Common myeloid progenitor, CD34-positive (primary cell): ENCODE results near the gene SLC25A43. TPM values are rescaled to one million over a fixed set of nuclear protein-coding genes. Genes with fewer than 3 reads are reported as not detected.
"Not testable (repeated sequence)": the region's sequence is repeated elsewhere in the genome, so short reads cannot be mapped to it uniquely, and the experiment has no call there.

Experiments used
- CTCF ChIA-PET: fragments of 350-600 bp; sonication (Branson Sonifier 250); formaldehyde crosslinking; loops from one replicate; lab custom pipeline; 2021; ENCODE audit warnings: antibody characterized with exemption; lab: Charles Lee
- POLR2A ChIA-PET: fragments of 350-600 bp; sonication (Branson Sonifier 250); formaldehyde crosslinking; loops from one replicate; lab custom pipeline; 2021; ENCODE audit warnings: antibody characterized with exemption; lab: Charles Lee
- DNase-seq, 3 donors: peaks; one replicate each; pipeline versions ENCODE4 v3.0.0 to v3.0.0-alpha.2; 2013
- H3K27ac ChIP-seq, 2 experiments: 1 replicate in 1 of 2; 2 replicates in 1 of 2; pipeline ENCODE4 v1.7.0; 2013; ENCODE audit warnings: inconsistent platforms in 2 of 2, low read length in 2 of 2, mild to moderate bottlenecking in 2 of 2, low read depth in 1 of 2, moderate library complexity in 1 of 2; ENCODE audit not compliant: severe bottlenecking in 2 of 2, insufficient read depth in 1 of 2, poor library complexity in 1 of 2
- H3K27me3 ChIP-seq, 5 experiments: replicated peaks in 2 of 5; 1 replicate in 3 of 5; 2 replicates in 2 of 5; pipeline versions ENCODE4 v1.6.1 to v1.7.0; 2013; ENCODE audit warnings: low read length in 4 of 5, mild to moderate bottlenecking in 2 of 5, moderate library complexity in 2 of 5, inconsistent platforms in 1 of 5; ENCODE audit not compliant: insufficient read depth in 5 of 5, control insufficient read depth in 4 of 5
- H3K36me3 ChIP-seq, 4 experiments: 1 replicate in 2 of 4; 2 replicates in 2 of 4; pipeline versions ENCODE4 v1.6.1 to v1.7.0; 2013; ENCODE audit warnings: low read length in 3 of 4, control low read depth in 1 of 4, mild to moderate bottlenecking in 1 of 4; ENCODE audit not compliant: control insufficient read depth in 4 of 4, insufficient read depth in 4 of 4
- H3K4me1 ChIP-seq, 4 experiments: 1 replicate in 3 of 4; 2 replicates in 1 of 4; pipeline versions ENCODE4 v1.6.1 to v1.7.1; 2013; ENCODE audit warnings: low read length in 3 of 4, mild to moderate bottlenecking in 3 of 4, control low read depth in 1 of 4, inconsistent platforms in 1 of 4, moderate library complexity in 1 of 4; ENCODE audit not compliant: control insufficient read depth in 4 of 4, insufficient read depth in 4 of 4; ENCODE audit errors: control extremely low read depth in 1 of 4
- H3K4me3 ChIP-seq, 7 experiments: 1 replicate in 4 of 7; 2 replicates in 3 of 7; pipeline versions ENCODE4 v1.5.1 to v1.7.0; 2013; ENCODE audit warnings: mild to moderate bottlenecking in 7 of 7, low read length in 6 of 7, moderate library complexity in 6 of 7, inconsistent platforms in 2 of 7, low read depth in 2 of 7, control low read depth in 1 of 7; ENCODE audit not compliant: insufficient read depth in 4 of 7, control insufficient read depth in 1 of 7; ENCODE audit errors: extremely low read depth in 1 of 7
- H3K9me3 ChIP-seq, 5 experiments: 1 replicate in 4 of 5; 2 replicates in 1 of 5; pipeline versions ENCODE4 v1.6.1 to v1.7.1; 2013; ENCODE audit warnings: low read length in 4 of 5, mild to moderate bottlenecking in 2 of 5, inconsistent platforms in 1 of 5, low read depth in 1 of 5, moderate library complexity in 1 of 5; ENCODE audit not compliant: control insufficient read depth in 4 of 5, insufficient read depth in 2 of 5; ENCODE audit errors: control extremely low read depth in 1 of 5
- WGBS: methylation state at CpG from one replicate; pipeline ENCODE4 v1.1.5; 2013; ENCODE audit not compliant: insufficient coverage; 5-methylcytosine and 5-hydroxymethylcytosine counted together
- polyA plus RNA-seq: library from polyadenylated mRNA; unstranded; fragments of 120-200 nt; gene quantifications from one replicate; pipeline ENCODE4 v1.2.1, GENCODE V29; 2013

The SLC25A43 gene
- 10.0 TPM for polyA plus RNA-seq

DNA sequence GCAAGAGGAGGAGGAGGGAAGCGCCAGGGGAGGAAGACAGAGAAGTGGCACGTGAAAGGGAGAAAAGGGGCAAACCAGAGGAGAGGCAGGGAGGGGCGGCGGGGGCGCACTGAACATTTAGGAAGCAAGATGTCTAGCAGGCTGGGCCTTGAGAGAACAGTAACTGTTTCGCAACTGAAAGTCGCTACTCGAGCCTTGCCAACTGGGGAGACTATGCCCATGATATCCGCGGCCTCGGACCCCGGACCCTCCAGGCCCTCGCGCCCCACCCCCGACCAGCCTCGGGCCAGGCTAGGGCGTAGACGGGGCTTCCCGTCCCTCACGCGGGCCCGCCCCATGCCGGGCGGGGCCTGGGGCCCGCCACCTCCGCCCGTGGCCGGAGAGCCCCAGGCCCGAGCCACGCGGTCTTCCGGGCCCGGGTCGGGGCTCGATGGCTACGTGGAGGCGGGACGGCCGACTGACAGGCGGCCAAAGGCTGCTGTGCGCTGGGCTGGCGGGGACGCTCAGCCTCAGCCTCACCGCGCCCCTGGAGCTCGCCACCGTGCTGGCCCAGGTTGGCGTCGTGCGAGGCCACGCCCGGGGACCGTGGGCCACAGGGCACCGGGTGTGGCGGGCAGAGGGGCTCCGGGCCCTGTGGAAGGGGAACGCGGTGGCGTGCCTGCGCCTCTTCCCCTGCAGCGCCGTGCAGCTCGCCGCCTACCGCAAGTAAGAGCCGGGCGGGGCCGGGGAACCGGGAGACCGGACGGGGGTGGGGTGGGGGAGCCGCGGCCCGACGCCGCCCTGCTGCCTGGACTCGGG is at the start of gene SLC25A43:
SLC25A43 (plus strand) TSS at position 363 of the 798 bp plus-strand sequence; CDS start at position 431, 68 bp downstream.
- Histone ChIP-seq H3K27me3 (peaks cover 0 to 6% (median 0%) of the 10 kb centered on the region in 5 experiments), H3K27ac (peak within 1 kb of the TSS in 1 of 2 experiments; percentile 34), H3K4me1 (peaks cover 0 to 20% (median 10%) of the 10 kb centered on the region in 4 experiments), H3K36me3 (no peaks in the 10 kb centered on the region), H3K4me3 (peak within 1 kb of the TSS; percentile 46 to 77 (median 62)), H3K9me3 (no peaks in the 10 kb centered on the region)
- CTCF ChIA-PET = no interaction called here
- WGBS = 34% methylated on average over 65 of the region's 77 CpGs
- POLR2A ChIA-PET = interaction anchor here (0.7 kb wide), 1 partner anchor 74 kb away, joined by 3 read pairs; no protein-coding TSS in a partner anchor
- peak in 2 of 3 donors; percentile 53 to 65 for DNase-seq

- H3K4me3 ChIP-seq = no peak overlapping the region
- no peaks in the 10 kb centered on the region for H3K9me3 ChIP-seq
- DNase-seq = no peak
- WGBS = 83% methylated on average over 4 of the region's 4 CpGs
- no peaks in the 10 kb centered on the region for H3K27me3 ChIP-seq
- H3K36me3 ChIP-seq = no peaks in the 10 kb centered on the region
- ChIA-PET POLR2A (no interaction called here), CTCF (no interaction called here)
- H3K27ac ChIP-seq = no peak overlapping the region
- no peaks in the 10 kb centered on the region for H3K4me1 ChIP-seq
Measured at GRCh38 chrX:119359618-119360382, 39.3 kb upstream of the SLC25A43 start.

DNA sequence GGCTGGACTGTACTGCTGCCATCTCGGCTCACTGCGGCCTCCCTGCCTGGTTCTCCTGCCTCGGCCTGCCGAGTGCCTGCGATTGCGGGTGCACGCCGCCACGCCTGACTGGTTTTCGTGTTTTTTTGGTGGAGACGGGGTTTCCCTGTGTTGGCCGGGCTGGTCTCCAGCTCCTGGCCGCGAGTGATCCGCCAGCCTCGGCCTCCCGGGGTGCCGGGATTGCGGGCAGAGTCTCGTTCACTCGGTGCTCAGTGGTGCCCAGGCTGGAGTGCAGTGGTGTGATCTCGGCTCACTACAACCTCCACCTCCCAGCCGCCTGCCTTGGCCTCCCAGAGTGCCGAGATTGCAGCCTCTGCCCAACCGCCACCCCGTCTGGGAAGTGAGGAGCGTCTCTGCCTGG is 37.7 kb upstream of the SLC25A43 start:
- WGBS = no CpG with 5 or more reads among the region's 27 CpGs
- H3K27me3 ChIP-seq, H3K27ac ChIP-seq, H3K36me3 ChIP-seq, H3K4me1 ChIP-seq, CTCF ChIA-PET, POLR2A ChIA-PET, DNase-seq, H3K9me3 ChIP-seq, H3K4me3 ChIP-seq: not testable (repeated sequence)

- DNase-seq, POLR2A ChIA-PET, H3K4me1 ChIP-seq, CTCF ChIA-PET, H3K27me3 ChIP-seq, H3K9me3 ChIP-seq, H3K36me3 ChIP-seq, H3K4me3 ChIP-seq, H3K27ac ChIP-seq: not testable (repeated sequence)
- 98% methylated on average over 8 of the region's 24 CpGs for WGBS
Measured at GRCh38 chrX:119362074-119362473, 37.1 kb upstream of the SLC25A43 start.

DNA sequence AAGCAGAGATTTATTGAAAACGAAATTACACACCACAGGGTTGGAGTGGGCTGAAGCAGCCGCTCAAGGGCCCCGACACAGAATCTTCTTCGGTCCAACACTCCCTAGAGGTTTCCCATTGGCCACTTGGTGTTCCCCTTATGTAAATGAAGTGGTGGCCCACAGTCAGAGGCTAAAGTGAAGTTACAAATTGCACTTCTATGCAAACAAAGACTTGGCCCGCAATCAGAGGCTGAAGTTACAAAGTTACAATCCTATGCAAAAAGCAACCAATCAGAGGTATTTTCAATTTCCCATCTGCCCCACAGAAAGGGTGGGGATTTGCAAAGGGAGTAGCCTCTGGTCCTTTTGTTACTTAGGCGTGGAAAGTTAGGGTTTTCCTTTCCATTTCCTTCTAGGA is 35.7 kb upstream of the SLC25A43 start:
- Histone ChIP-seq H3K27ac (no peak overlapping the region), H3K4me1 (no peaks in the 10 kb centered on the region), H3K27me3 (no peaks in the 10 kb centered on the region), H3K9me3 (no peaks in the 10 kb centered on the region), H3K36me3 (no peaks in the 10 kb centered on the region), H3K4me3 (no peak overlapping the region)
- ChIA-PET CTCF (no interaction called here), POLR2A (no interaction called here)
- DNase-seq = no peak
- 94% methylated on average over 4 of the region's 6 CpGs for WGBS

DNA sequence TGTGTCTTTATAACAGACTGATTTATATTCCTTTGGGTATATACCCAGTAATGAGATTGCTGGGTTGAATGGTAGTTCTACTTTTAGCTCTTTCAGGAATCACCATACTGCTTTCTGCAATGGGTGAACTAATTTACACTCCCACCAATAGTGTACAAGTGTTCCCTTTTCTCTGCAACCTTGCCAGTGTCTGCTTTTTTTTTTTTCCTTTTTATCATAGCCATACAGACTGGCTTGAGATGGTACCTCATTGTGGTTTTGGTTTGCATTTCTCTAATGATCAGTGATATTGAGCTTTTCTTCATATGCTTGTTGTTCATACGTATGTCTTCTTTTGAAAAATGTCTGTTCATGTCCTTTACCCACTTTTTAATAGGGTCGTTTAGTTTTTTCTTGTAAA is 27.3 kb upstream of the SLC25A43 start:
- peak in 1 of 3 donors; percentile 2 for DNase-seq
- POLR2A ChIA-PET, CTCF ChIA-PET, H3K27ac ChIP-seq, H3K4me1 ChIP-seq, H3K36me3 ChIP-seq, H3K9me3 ChIP-seq, H3K27me3 ChIP-seq, H3K4me3 ChIP-seq: not testable (repeated sequence)
- 80% methylated on average over 1 of the region's 2 CpGs for WGBS

DNA sequence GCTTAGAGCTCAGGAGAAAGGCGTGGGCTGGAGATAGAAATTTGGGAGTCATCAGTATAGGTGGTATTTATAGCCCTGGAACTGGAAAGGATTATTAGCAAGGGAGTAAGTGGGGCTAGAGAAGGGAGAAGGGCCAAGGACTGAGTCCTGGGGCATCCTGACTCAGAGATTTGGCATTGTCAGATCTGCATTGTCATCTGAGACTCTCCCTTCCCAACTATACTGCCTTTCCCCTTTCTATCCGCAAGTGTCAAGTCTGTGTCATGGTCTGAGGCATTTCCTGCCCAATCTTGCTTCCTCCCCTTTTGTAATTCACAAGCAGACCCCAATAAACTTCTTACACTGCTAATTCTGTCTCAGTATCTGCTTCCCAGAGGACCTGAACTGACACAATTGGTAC is 24.4 kb upstream of the SLC25A43 start:
- Histone ChIP-seq H3K36me3 (no peaks in the 10 kb centered on the region), H3K27ac (no peak overlapping the region), H3K4me1 (no peaks in the 10 kb centered on the region), H3K4me3 (no peak overlapping the region), H3K27me3 (no peaks in the 10 kb centered on the region), H3K9me3 (no peaks in the 10 kb centered on the region)
- ChIA-PET POLR2A (no interaction called here), CTCF (no interaction called here)
- 49% methylated on average over 2 of the region's 2 CpGs for WGBS
- no peak for DNase-seq
